ENCODE results near the gene LCN12. TPM values are rescaled to one million over a fixed set of nuclear protein-coding genes. Genes with fewer than 3 reads are reported as not detected.

The LCN12 gene
- total RNA-seq, 1 donor from 2014 or later: 2.1 TPM

DNA sequence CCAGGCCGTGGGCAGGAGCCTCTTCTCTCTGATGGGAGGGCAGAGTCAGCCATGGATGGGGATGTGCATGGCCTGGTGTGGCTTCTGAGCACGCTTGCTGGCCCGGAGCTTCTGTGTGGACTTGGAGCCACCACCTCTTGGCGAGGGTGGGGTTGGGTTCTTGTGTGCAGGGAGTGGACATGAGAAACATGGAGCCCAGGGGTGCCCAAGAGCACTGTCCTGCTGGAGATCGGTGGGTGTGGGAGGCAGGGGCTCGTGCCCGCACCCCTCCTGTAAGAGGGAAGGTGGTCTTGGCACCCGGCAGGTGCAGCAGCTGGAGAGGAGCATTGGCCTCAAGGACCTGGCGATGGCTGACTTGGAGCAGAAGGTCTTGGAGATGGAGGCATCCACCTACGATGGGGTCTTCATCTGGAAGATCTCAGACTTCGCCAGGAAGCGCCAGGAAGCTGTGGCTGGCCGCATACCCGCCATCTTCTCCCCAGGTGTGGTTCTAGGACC, 31.3 kb upstream of the LCN12 start:
- intact Hi-C loops (cut with micrococcal nuclease): no loop called here
- Mint-ChIP-seq H3K36me3 (ENCODE audit: low read depth) (peaks cover 68% of the 10 kb centered on the region), H3K27me3 (ENCODE audit: low read depth) (no peaks in the 10 kb centered on the region), H3K4me1 (ENCODE audit: low read depth) (peaks cover 3% of the 10 kb centered on the region), H3K4me3 (ENCODE audit: low read depth) (no peak overlapping the region), H3K27ac (no peak overlapping the region), H3K9me3 (no peaks in the 10 kb centered on the region)
- DNase-seq (ENCODE audit: low spot score): no peak

DNA sequence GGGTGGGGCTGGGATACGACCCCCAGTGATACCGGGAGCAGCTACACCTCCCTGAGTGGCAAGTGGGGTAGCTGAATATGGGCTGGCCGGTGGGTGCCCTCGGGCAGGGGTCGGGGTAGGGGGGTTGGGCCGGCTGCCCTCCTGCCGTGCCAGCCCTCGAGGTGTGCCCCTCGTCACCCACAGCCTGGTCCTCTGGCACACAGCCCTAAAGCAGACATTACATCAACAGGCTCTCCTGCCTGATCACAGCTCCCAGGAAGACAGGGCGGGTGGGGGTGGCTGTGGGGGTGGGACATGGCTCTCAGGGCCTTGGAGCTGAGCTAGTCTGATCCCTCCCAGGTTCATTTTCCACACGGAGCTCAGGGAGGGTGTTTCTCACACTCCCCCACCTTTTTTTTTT, 30.8 kb upstream of the LCN12 start:
- no peaks in the 10 kb centered on the region for H3K27me3 Mint-ChIP-seq (ENCODE audit: low read depth)
- no peak overlapping the region for H3K4me3 Mint-ChIP-seq (ENCODE audit: low read depth)
- intact Hi-C loops (cut with micrococcal nuclease): no loop called here
- no peak overlapping the region for H3K27ac Mint-ChIP-seq
- H3K9me3 Mint-ChIP-seq: no peaks in the 10 kb centered on the region
- H3K4me1 Mint-ChIP-seq (ENCODE audit: low read depth): no peaks in the 10 kb centered on the region
- peaks cover 63% of the 10 kb centered on the region for H3K36me3 Mint-ChIP-seq (ENCODE audit: low read depth)
- DNase-seq (ENCODE audit: low spot score): no peak

DNA sequence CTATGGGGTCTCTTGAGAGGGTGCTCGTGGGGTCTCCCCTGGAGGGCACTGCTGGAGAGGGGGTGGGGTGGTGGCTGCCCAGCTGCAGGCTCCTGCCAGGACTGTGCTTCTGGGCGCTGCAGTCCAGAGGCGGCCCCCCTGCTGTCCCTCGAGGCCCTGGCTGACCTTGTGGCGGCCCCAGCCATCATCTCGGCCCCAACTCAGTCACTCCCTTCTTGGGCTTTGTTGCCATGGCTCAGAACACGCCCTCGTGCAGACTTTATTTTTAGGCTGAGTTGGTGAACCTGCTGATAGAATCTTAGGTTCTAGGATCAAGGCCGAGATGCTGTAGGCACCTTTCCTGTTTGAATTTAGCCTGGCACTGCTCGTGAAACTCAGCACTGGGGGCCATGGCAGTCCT, 30.4 kb upstream of the LCN12 start:
- no peak overlapping the region for H3K27ac Mint-ChIP-seq
- no peaks in the 10 kb centered on the region for H3K27me3 Mint-ChIP-seq (ENCODE audit: low read depth)
- DNase-seq (ENCODE audit: low spot score): no peak
- H3K4me3 Mint-ChIP-seq (ENCODE audit: low read depth): no peak overlapping the region
- intact Hi-C loops (cut with micrococcal nuclease): no loop called here
- H3K9me3 Mint-ChIP-seq: no peaks in the 10 kb centered on the region
- H3K4me1 Mint-ChIP-seq (ENCODE audit: low read depth): no peaks in the 10 kb centered on the region
- peaks cover 63% of the 10 kb centered on the region for H3K36me3 Mint-ChIP-seq (ENCODE audit: low read depth)

DNA sequence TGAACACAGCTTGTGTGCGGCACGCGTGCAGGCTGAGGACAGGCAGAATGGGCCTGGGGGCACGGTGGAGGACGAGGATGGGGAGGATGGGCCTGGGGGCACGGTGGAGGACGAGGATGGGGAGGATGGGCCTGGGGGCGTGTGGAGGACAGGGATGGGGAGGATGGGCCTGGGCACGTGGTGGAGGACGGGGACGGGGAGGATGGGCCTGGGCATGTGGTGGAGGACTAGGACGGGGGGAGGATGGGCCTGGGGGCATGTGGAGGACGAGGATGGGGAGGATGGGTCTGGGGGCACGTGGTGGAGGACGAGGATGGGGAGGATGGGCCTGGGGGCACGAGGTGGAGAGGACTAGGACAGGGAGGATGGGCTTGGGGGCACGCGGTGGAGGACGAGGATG, 29.5 kb upstream of the LCN12 start:
- Mint-ChIP-seq H3K4me3 (ENCODE audit: low read depth) (no peak overlapping the region), H3K9me3 (no peaks in the 10 kb centered on the region), H3K27ac (no peak overlapping the region), H3K27me3 (ENCODE audit: low read depth) (no peaks in the 10 kb centered on the region), H3K36me3 (ENCODE audit: low read depth) (peaks cover 61% of the 10 kb centered on the region), H3K4me1 (ENCODE audit: low read depth) (peaks cover 2% of the 10 kb centered on the region)
- no peak for DNase-seq (ENCODE audit: low spot score)
- intact Hi-C loops (cut with micrococcal nuclease): no loop called here

DNA sequence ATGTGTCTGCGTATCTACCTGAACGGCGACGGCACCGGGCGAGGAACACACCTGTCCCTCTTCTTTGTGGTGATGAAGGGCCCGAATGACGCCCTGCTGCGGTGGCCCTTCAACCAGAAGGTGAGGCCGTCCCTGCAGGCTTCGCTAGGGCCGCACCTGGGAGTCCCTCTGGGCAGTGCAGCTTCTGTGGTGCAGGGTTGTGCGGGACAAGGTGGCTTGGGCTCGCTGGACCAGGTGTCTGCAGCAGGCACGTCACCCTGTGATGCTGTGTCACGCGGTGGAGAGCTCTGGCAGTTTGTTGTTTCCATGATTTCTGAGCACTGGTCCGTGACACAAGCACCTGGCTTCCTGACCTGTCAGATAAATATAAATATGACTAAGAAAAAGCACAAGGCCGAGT, 28.2 kb upstream of the LCN12 start:
- H3K4me1 Mint-ChIP-seq (ENCODE audit: low read depth): peaks cover 4% of the 10 kb centered on the region
- H3K27me3 Mint-ChIP-seq (ENCODE audit: low read depth): no peaks in the 10 kb centered on the region
- H3K9me3 Mint-ChIP-seq: no peaks in the 10 kb centered on the region
- peaks cover 63% of the 10 kb centered on the region for H3K36me3 Mint-ChIP-seq (ENCODE audit: low read depth)
- no peak overlapping the region for H3K4me3 Mint-ChIP-seq (ENCODE audit: low read depth)
- DNase-seq (ENCODE audit: low spot score): no peak
- intact Hi-C loops (cut with micrococcal nuclease): no loop called here
- peak overlapping the region; percentile 22 for H3K27ac Mint-ChIP-seq

DNA sequence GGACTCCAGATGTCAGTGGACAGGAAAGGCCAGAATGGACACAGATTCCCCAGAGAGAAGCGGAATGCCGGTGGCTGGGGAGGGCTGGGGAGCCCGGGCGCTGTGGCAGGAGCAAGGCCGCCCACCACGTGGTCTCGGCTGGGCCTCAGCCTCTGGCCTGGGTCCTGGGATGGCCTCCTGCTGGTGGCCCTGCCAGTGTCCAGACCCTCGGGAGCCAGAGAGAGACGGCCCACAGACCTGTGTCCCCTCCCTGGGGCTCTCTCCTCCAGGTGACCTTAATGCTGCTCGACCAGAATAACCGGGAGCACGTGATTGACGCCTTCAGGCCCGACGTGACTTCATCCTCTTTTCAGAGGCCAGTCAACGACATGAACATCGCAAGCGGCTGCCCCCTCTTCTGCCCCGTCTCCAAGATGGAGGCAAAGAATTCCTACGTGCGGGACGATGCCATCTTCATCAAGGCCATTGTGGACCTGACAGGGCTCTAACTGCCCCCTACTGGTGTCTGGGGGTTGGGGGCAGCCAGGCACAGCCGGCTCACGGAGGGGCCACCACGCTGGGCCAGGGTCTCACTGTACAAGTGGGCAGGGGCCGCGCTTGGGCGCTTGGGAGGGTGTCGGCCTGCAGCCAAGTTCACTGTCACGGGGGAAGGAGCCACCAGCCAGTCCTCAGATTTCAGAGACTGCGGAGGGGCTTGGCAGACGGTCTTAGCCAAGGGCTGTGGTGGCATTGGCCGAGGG, 26.5 kb upstream of the LCN12 start:
- no peak for DNase-seq (ENCODE audit: low spot score)
- Mint-ChIP-seq H3K9me3 (no peaks in the 10 kb centered on the region), H3K27ac (no peak overlapping the region), H3K36me3 (ENCODE audit: low read depth) (peaks cover 61% of the 10 kb centered on the region), H3K4me1 (ENCODE audit: low read depth) (peaks cover 4% of the 10 kb centered on the region), H3K27me3 (ENCODE audit: low read depth) (no peaks in the 10 kb centered on the region), H3K4me3 (ENCODE audit: low read depth) (no peak overlapping the region)
- intact Hi-C loops (cut with micrococcal nuclease): no loop called here

DNA sequence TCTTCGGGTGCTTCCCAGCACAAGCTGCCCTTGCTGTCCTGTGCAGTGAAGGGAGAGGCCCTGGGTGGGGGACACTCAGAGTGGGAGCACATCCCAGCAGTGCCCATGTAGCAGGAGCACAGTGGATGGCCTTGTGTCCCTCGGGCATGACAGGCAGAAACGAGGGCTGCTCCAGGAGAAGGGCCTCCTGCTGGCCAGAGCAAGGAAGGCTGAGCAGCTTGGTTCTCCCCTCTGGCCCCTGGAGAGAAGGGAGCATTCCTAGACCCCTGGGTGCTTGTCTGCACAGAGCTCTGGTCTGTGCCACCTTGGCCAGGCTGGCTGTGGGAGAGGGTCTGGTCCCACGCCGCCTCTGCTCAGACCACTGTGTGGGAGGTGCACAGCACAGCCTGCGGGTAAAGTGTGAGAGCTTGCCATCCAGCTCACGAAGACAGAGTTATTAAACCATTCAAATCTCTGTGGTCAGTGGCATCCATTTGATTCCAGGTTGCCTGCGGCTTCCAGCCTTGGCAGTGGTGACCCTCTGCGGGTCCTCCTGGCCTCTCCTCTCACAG, 25.8 kb upstream of the LCN12 start:
- DNase-seq (ENCODE audit: low spot score): no peak
- Mint-ChIP-seq H3K27ac (no peak overlapping the region), H3K9me3 (no peaks in the 10 kb centered on the region), H3K4me1 (ENCODE audit: low read depth) (peaks cover 4% of the 10 kb centered on the region), H3K36me3 (ENCODE audit: low read depth) (peaks cover 64% of the 10 kb centered on the region), H3K27me3 (ENCODE audit: low read depth) (no peaks in the 10 kb centered on the region), H3K4me3 (ENCODE audit: low read depth) (no peak overlapping the region)
- intact Hi-C loops (cut with micrococcal nuclease): no loop called here

DNA sequence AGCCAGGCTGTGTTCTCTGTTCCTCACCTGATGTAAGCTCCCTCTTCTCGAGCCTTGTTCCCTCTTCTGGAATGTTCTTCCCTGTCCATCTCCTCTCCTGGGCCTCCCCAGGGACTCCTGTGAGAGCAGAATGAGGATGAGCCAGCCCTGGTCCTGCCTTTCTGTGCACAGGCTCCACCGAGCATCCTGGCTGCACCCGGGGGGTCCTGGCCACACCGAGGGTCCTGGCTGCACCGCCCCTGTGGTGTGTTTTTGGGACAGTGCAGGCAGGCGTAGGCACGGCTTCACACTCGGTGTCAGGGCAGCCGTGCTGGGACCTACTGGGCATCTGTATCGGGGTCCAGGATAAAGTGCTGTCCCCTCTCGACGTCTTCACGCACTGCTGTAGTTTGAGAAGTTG, 25.3 kb upstream of the LCN12 start:
- intact Hi-C loops (cut with micrococcal nuclease): no loop called here
- Mint-ChIP-seq H3K36me3 (ENCODE audit: low read depth) (peaks cover 69% of the 10 kb centered on the region), H3K27me3 (ENCODE audit: low read depth) (no peaks in the 10 kb centered on the region)

DNA sequence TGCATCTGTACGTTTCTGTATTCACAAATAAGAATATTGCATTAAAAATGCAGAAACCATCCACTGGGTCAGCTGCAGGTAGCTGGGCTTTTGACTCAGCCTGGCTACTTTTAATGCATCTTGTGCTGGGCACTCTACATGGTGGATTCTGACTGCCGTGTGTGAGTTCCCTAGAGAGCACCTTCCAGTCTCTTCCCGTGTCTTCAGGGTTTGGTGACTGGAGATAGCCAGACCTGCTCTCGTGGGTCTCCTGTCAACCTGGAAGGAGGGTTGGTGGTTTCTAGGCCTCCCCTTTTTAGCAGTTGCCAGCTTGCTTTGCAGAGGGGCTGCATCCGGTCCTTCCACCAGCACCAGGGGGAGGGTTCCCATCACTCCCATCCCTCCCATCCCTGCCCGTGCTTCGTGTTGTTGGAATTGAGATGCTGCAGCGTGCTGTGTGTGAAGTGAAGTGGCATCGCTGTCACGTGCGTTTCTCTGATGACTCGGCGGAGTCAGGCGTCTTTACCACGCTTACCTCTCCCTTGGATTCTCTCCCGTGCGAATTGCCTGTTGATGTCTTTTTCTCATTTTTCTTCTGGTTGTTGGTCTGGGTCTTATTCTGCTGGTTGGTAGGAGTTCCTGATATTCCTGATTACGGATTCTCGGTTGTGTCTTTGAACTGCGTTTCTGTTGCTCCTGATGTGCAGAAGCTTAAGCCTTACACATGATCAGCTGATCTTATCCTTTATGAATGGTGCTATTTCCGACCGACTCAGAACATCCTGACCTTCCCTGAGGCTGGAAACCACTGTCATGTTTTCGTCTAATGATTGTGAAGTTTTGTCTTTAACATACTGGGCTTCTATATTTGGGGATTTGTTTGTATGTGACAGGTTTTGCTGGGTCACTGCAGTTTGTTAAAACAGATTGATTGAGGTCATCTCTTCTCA, 24.5 kb upstream of the LCN12 start:
- H3K27me3 Mint-ChIP-seq (ENCODE audit: low read depth): no peaks in the 10 kb centered on the region
- peak overlapping the region; percentile 8 for H3K27ac Mint-ChIP-seq
- H3K4me3 Mint-ChIP-seq (ENCODE audit: low read depth): no peak overlapping the region
- H3K9me3 Mint-ChIP-seq: no peaks in the 10 kb centered on the region
- peaks cover 66% of the 10 kb centered on the region for H3K36me3 Mint-ChIP-seq (ENCODE audit: low read depth)
- intact Hi-C loops (cut with micrococcal nuclease): no loop called here
- no peak for DNase-seq (ENCODE audit: low spot score)
- peaks cover 10% of the 10 kb centered on the region for H3K4me1 Mint-ChIP-seq (ENCODE audit: low read depth)

More for the DNA sequence above, 25.3 kb upstream of the LCN12 start:
- Mint-ChIP-seq H3K9me3 (no peaks in the 10 kb centered on the region), H3K27ac (no peak overlapping the region), H3K4me3 (ENCODE audit: low read depth) (no peak overlapping the region), H3K4me1 (ENCODE audit: low read depth) (peaks cover 6% of the 10 kb centered on the region)
- no peak for DNase-seq (ENCODE audit: low spot score)

DNA sequence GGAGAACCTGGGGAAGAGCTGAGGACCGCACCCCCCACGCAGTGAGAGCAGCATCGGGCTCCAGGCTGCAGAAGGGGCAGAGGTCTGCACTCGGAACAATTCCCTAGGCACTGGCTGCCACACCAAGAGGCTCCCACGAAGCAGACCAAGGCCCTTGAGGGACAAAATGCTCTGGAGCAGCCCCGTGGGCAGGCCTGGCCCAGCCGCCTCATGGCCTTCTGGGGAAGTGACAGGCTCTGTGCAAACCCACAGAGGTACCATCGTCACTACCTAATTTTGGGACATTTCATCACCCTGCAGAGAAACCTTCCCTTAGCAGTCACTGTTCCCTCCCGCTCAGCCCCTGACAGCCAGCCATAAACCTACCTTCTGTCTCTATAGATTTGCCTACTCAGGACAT, 23.5 kb upstream of the LCN12 start:
- no peak for DNase-seq (ENCODE audit: low spot score)
- intact Hi-C loops (cut with micrococcal nuclease): no loop called here
- Mint-ChIP-seq H3K27ac (peak overlapping the region; percentile 12), H3K4me3 (ENCODE audit: low read depth) (no peak overlapping the region), H3K9me3 (no peaks in the 10 kb centered on the region), H3K36me3 (ENCODE audit: low read depth) (peaks cover 67% of the 10 kb centered on the region), H3K4me1 (ENCODE audit: low read depth) (peaks cover 10% of the 10 kb centered on the region), H3K27me3 (ENCODE audit: low read depth) (no peaks in the 10 kb centered on the region)

DNA sequence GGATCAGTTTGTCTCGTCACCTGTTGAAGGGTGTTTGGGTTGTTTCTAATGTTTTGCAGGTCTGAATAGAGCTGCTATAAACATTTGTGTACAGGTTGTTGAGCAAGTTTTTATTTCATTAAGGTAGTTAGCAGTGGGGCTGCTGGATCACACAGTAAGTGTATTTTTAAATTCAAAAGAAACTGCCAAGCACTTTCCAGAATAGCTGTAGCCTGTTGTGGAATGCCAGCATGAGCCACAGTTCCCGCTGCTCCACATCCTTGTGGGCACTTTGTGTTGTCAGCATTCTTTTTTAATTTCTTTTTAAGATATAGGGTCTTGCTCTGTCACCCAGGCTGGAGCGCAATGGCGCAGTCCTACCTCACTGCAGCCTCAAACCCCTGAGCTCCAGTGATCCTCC, 22.1 kb upstream of the LCN12 start:
- Mint-ChIP-seq H3K9me3 (no peaks in the 10 kb centered on the region), H3K36me3 (ENCODE audit: low read depth) (peaks cover 68% of the 10 kb centered on the region), H3K27ac (no peak overlapping the region), H3K27me3 (ENCODE audit: low read depth) (no peaks in the 10 kb centered on the region), H3K4me1 (ENCODE audit: low read depth) (peaks cover 12% of the 10 kb centered on the region), H3K4me3 (ENCODE audit: low read depth) (no peak overlapping the region)
- intact Hi-C loops (cut with micrococcal nuclease): no loop called here
- no peak for DNase-seq (ENCODE audit: low spot score)

DNA sequence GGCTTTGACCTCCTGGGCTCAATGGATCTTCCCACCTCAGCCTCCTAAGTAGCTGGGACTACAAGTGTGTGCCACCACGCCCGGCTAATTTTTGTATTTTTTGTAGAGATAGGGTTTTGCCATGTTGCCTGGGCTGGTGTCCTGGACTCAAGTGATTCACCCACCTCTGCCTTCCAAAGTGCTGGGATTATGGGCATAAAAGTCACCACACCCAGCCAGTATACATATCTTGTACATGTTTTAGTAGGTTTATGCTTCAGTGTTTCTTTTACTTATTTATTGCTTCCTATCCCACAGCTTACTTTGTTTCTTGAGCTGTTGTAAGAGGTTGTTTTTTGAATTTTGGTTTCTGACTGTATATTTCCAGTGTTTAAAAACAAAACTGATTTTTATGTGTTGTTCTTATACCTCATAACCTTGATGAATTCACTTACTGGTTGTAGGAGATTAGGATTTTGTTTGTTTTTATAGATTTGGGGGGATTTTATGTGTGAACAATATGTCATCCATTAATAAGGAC, 20.4 kb upstream of the LCN12 start:
- no peaks in the 10 kb centered on the region for H3K27me3 Mint-ChIP-seq (ENCODE audit: low read depth)
- H3K36me3 Mint-ChIP-seq (ENCODE audit: low read depth): peaks cover 69% of the 10 kb centered on the region
- H3K9me3 Mint-ChIP-seq: no peaks in the 10 kb centered on the region
- peak overlapping the region; percentile 77 for H3K27ac Mint-ChIP-seq
- no peak overlapping the region for H3K4me3 Mint-ChIP-seq (ENCODE audit: low read depth)
- intact Hi-C loops (cut with micrococcal nuclease): no loop called here
- DNase-seq (ENCODE audit: low spot score): no peak
- peaks cover 14% of the 10 kb centered on the region for H3K4me1 Mint-ChIP-seq (ENCODE audit: low read depth)

All from activated T-helper 2 cell treated with anti-CD3 and anti-CD28 coated beads, Interferon-gamma antibody, Interleukin-2, Interleukin-4, amounts not matched to agents 10 μg/mL and 5 μg/mL and 100 μg/mL, durations not matched to agents 14 hours and 24 hours and 36 hours (primary cell).